Measurements from ENCODE around the gene ARHGAP31. TPM values are rescaled to one million over a fixed set of nuclear protein-coding genes. Genes with fewer than 3 reads are reported as not detected.

ARHGAP31 gene
- total RNA-seq, 1 donor from 2014 or later: 48.1 TPM

GRCh38 chr3:119378259-119378803 is 84.1 kb downstream of the ARHGAP31 start:
- Mint-ChIP-seq H3K36me3 (ENCODE audit: low read depth, unreplicated experiment) (peaks cover 21% of the 10 kb centered on the region), H3K27ac (ENCODE audit: unreplicated experiment) (no peak overlapping the region), H3K4me1 (ENCODE audit: low read depth, unreplicated experiment) (no peaks in the 10 kb centered on the region), H3K9me3 (ENCODE audit: unreplicated experiment) (no peaks in the 10 kb centered on the region), H3K4me3 (ENCODE audit: unreplicated experiment) (no peak overlapping the region), H3K27me3 (ENCODE audit: low read depth, unreplicated experiment) (no peaks in the 10 kb centered on the region)
- Histone ChIP-seq H3K9ac (ENCODE audit: low read length) (no peak overlapping the region), H3K4me2 (ENCODE audit: low read length) (no peak overlapping the region), H3K4me1 (ENCODE audit: insufficient read depth, low read length) (no peaks in the 10 kb centered on the region), H3K79me2 (ENCODE audit: insufficient read depth, low read length) (peaks cover 3% of the 10 kb centered on the region), H3K27ac (ENCODE audit: low read depth, low read length) (no peak overlapping the region), H3K4me3 (ENCODE audit: insufficient read depth, low read depth, low read length) (no peak overlapping the region), H3K9me3 (ENCODE audit: insufficient read depth, low read depth, low read length) (no peaks in the 10 kb centered on the region), H3K27me3 (ENCODE audit: insufficient read depth, low read length) (no peaks in the 10 kb centered on the region), H2AFZ (ENCODE audit: low read depth, low read length) (no peak overlapping the region), H3K36me3 (ENCODE audit: insufficient read depth, low read length) (peaks cover 25% of the 10 kb centered on the region), H4K20me1 (ENCODE audit: insufficient read depth, low read length) (peaks cover 15% of the 10 kb centered on the region)
- FAIRE-seq (no peak), DNase-seq (ENCODE audit: low read depth) (no peak)
- no peak for TF ChIP-seq EZH2 (IDR thresholded peaks at IDR 0.05; ENCODE audit: insufficient read depth, low read length)
- TF ChIP-seq, protein P1, sequence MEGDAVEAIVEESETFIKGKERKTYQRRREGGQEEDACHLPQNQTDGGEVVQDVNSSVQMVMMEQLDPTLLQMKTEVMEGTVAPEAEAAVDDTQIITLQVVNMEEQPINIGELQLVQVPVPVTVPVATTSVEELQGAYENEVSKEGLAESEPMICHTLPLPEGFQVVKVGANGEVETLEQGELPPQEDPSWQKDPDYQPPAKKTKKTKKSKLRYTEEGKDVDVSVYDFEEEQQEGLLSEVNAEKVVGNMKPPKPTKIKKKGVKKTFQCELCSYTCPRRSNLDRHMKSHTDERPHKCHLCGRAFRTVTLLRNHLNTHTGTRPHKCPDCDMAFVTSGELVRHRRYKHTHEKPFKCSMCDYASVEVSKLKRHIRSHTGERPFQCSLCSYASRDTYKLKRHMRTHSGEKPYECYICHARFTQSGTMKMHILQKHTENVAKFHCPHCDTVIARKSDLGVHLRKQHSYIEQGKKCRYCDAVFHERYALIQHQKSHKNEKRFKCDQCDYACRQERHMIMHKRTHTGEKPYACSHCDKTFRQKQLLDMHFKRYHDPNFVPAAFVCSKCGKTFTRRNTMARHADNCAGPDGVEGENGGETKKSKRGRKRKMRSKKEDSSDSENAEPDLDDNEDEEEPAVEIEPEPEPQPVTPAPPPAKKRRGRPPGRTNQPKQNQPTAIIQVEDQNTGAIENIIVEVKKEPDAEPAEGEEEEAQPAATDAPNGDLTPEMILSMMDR (IDR thresholded peaks at IDR 0.05; ENCODE audit: insufficient read depth, low read depth, low read length): no peak

- FAIRE-seq: no peak
Measured at GRCh38 chr3:119380697-119381096, 86.5 kb downstream of the ARHGAP31 start.

GRCh38 chr3:119382134-119382533 is 88.0 kb downstream of the ARHGAP31 start:
- Histone ChIP-seq H3K36me3 (ENCODE audit: insufficient read depth, low read length) (peaks cover 37% of the 10 kb centered on the region), H3K9me3 (ENCODE audit: insufficient read depth, low read depth, low read length) (no peaks in the 10 kb centered on the region), H3K4me1 (ENCODE audit: insufficient read depth, low read length) (no peaks in the 10 kb centered on the region), H3K4me2 (ENCODE audit: low read length) (no peak overlapping the region), H3K9ac (ENCODE audit: low read length) (no peak overlapping the region), H3K4me3 (ENCODE audit: insufficient read depth, low read depth, low read length) (no peak overlapping the region), H3K79me2 (ENCODE audit: insufficient read depth, low read length) (no peaks in the 10 kb centered on the region), H2AFZ (ENCODE audit: low read depth, low read length) (no peak overlapping the region), H4K20me1 (ENCODE audit: insufficient read depth, low read length) (peaks cover 10% of the 10 kb centered on the region), H3K27me3 (ENCODE audit: insufficient read depth, low read length) (no peaks in the 10 kb centered on the region), H3K27ac (ENCODE audit: low read depth, low read length) (no peak overlapping the region)
- H3K36me3 Mint-ChIP-seq (ENCODE audit: low read depth, unreplicated experiment): peaks cover 15% of the 10 kb centered on the region
- H3K4me3 Mint-ChIP-seq (ENCODE audit: unreplicated experiment): no peak overlapping the region
- no peak overlapping the region for H3K27ac Mint-ChIP-seq (ENCODE audit: unreplicated experiment)
- DNase-seq (ENCODE audit: low read depth): no peak
- H3K4me1 Mint-ChIP-seq (ENCODE audit: low read depth, unreplicated experiment): no peaks in the 10 kb centered on the region
- H3K27me3 Mint-ChIP-seq (ENCODE audit: low read depth, unreplicated experiment): no peaks in the 10 kb centered on the region
- no peaks in the 10 kb centered on the region for H3K9me3 Mint-ChIP-seq (ENCODE audit: unreplicated experiment)
- FAIRE-seq: no peak
- TF ChIP-seq EZH2 (IDR thresholded peaks at IDR 0.05; ENCODE audit: insufficient read depth, low read length): no peak
- TF ChIP-seq, protein P1 (IDR thresholded peaks at IDR 0.05; ENCODE audit: insufficient read depth, low read depth, low read length): no peak

More at GRCh38 chr3:119380697-119381096, 86.5 kb downstream of the ARHGAP31 start:
- Histone ChIP-seq H3K4me1 (ENCODE audit: insufficient read depth, low read length) (no peaks in the 10 kb centered on the region), H2AFZ (ENCODE audit: low read depth, low read length) (no peak overlapping the region), H3K36me3 (ENCODE audit: insufficient read depth, low read length) (peaks cover 38% of the 10 kb centered on the region), H3K27ac (ENCODE audit: low read depth, low read length) (no peak overlapping the region), H3K9ac (ENCODE audit: low read length) (no peak overlapping the region), H3K27me3 (ENCODE audit: insufficient read depth, low read length) (no peaks in the 10 kb centered on the region), H3K4me3 (ENCODE audit: insufficient read depth, low read depth, low read length) (no peak overlapping the region), H3K4me2 (ENCODE audit: low read length) (no peak overlapping the region), H3K9me3 (ENCODE audit: insufficient read depth, low read depth, low read length) (no peaks in the 10 kb centered on the region), H4K20me1 (ENCODE audit: insufficient read depth, low read length) (peaks cover 15% of the 10 kb centered on the region), H3K79me2 (ENCODE audit: insufficient read depth, low read length) (no peaks in the 10 kb centered on the region)
- no peaks in the 10 kb centered on the region for H3K9me3 Mint-ChIP-seq (ENCODE audit: unreplicated experiment)
- no peak overlapping the region for H3K27ac Mint-ChIP-seq (ENCODE audit: unreplicated experiment)
- no peak overlapping the region for H3K4me3 Mint-ChIP-seq (ENCODE audit: unreplicated experiment)
- peaks cover 13% of the 10 kb centered on the region for H3K36me3 Mint-ChIP-seq (ENCODE audit: low read depth, unreplicated experiment)
- no peaks in the 10 kb centered on the region for H3K4me1 Mint-ChIP-seq (ENCODE audit: low read depth, unreplicated experiment)
- H3K27me3 Mint-ChIP-seq (ENCODE audit: low read depth, unreplicated experiment): no peaks in the 10 kb centered on the region
- no peak for DNase-seq (ENCODE audit: low read depth)
- TF ChIP-seq, protein P1 (IDR thresholded peaks at IDR 0.05; ENCODE audit: insufficient read depth, low read depth, low read length): no peak
- no peak for TF ChIP-seq EZH2 (IDR thresholded peaks at IDR 0.05; ENCODE audit: insufficient read depth, low read length)
